ENCODE results near the gene TRANK1. TPM values are rescaled to one million over a fixed set of nuclear protein-coding genes. Genes with fewer than 3 reads are reported as not detected.
A peak's percentile ranks its signal among the peaks of the same experiment; 100 is the strongest.

The TRANK1 gene
- total and polyA plus RNA-seq, 2 of the 4 experiments (the other 2 are of a cell fraction): 7.9 to 12.7 TPM

DNA sequence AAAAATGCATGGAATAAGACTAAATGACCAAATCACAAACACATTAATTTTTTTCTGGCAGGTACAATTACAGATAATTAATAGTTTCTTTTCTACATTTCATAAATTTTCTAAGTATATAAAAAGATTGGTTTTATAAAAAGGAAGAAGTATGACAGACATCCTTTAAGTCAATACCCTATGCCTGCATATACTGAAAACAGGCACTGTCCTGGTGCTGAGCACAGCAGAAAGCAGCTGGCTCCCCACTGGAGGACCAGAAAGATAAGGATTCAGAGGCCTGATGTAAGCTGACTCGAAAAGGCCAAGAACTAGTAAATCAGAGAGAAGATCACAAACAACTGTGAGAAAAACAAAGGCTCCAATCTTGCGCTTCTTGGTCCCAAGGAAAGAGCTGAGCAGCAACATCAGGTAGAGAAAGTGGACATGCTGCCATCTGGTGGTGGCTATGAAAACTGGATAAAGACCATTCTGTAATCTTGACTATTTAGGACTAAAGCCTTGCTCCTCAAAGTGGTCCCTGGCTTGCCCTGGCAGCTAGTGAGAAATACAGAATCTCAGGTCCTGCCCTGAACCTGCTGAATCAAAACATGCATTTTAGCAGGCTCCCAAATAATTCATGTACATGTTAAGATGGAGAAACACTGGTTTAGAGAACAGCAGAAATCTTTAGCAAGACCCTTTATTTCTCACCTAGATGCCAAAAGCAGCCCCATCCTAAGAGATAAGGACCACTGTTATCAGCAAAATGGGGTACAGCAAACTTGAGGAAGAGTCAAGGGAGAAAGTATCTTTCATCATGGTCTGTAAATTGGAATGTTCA is 76.0 kb downstream of the TRANK1 start:
- CTCF ChIA-PET: interaction anchor here (0.7 to 1.4 kb wide), 6 partner anchors 11 to 139 kb away, joined by 3 to 5 read pairs (median 3); no protein-coding TSS in a partner anchor
- in situ Hi-C loops (cut with MboI; ENCODE audit: low sequenced_read_pairs): loop anchor here (5.0 kb wide), 1 partner anchor 142 kb away; no protein-coding TSS in a partner anchor
- TF ChIP-seq RAD21 (IDR thresholded peaks at IDR 0.05; ENCODE audit: low read length): peak; percentile 64
- TF ChIP-seq MAZ (IDR thresholded peaks at IDR 0.05; ENCODE audit: borderline replicate concordance, low read depth, low read length): no peak
- TF ChIP-seq, protein P1, sequence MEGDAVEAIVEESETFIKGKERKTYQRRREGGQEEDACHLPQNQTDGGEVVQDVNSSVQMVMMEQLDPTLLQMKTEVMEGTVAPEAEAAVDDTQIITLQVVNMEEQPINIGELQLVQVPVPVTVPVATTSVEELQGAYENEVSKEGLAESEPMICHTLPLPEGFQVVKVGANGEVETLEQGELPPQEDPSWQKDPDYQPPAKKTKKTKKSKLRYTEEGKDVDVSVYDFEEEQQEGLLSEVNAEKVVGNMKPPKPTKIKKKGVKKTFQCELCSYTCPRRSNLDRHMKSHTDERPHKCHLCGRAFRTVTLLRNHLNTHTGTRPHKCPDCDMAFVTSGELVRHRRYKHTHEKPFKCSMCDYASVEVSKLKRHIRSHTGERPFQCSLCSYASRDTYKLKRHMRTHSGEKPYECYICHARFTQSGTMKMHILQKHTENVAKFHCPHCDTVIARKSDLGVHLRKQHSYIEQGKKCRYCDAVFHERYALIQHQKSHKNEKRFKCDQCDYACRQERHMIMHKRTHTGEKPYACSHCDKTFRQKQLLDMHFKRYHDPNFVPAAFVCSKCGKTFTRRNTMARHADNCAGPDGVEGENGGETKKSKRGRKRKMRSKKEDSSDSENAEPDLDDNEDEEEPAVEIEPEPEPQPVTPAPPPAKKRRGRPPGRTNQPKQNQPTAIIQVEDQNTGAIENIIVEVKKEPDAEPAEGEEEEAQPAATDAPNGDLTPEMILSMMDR (conservative IDR thresholded peaks at IDR 0.05; ENCODE audit: low read depth, low read length): peak; percentile 70
- TF ChIP-seq RFX5 (IDR thresholded peaks at IDR 0.05; ENCODE audit: low read depth, low read length): no peak
- peak; percentile 71 for TF ChIP-seq SMC3 (IDR thresholded peaks at IDR 0.05; ENCODE audit: low read depth, low read length)
- no peak for TF ChIP-seq RCOR1 (IDR thresholded peaks at IDR 0.05; ENCODE audit: insufficient replicate concordance, low read length)
- no peak for TF ChIP-seq FOS (IDR thresholded peaks at IDR 0.05; ENCODE audit: low read depth, low read length)
- no peak for TF ChIP-seq NFE2L2 (IDR thresholded peaks at IDR 0.05; ENCODE audit: low read depth, low read length)
- no peak for TF ChIP-seq MXI1 (IDR thresholded peaks at IDR 0.05; ENCODE audit: borderline replicate concordance, low read depth, low read length)
- no peak for TF ChIP-seq MAFK (IDR thresholded peaks at IDR 0.05; ENCODE audit: low read depth, low read length)
- TF ChIP-seq CHD1 (IDR thresholded peaks at IDR 0.05; ENCODE audit: low read depth, low read length): no peak
- no peak for TF ChIP-seq CEBPB (IDR thresholded peaks at IDR 0.05; ENCODE audit: low read depth, low read length)
- TF ChIP-seq, protein P2, sequence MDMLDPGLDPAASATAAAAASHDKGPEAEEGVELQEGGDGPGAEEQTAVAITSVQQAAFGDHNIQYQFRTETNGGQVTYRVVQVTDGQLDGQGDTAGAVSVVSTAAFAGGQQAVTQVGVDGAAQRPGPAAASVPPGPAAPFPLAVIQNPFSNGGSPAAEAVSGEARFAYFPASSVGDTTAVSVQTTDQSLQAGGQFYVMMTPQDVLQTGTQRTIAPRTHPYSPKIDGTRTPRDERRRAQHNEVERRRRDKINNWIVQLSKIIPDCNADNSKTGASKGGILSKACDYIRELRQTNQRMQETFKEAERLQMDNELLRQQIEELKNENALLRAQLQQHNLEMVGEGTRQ (IDR thresholded peaks at IDR 0.05; ENCODE audit: low read depth, low read length): no peak
- TF ChIP-seq, protein P3, sequence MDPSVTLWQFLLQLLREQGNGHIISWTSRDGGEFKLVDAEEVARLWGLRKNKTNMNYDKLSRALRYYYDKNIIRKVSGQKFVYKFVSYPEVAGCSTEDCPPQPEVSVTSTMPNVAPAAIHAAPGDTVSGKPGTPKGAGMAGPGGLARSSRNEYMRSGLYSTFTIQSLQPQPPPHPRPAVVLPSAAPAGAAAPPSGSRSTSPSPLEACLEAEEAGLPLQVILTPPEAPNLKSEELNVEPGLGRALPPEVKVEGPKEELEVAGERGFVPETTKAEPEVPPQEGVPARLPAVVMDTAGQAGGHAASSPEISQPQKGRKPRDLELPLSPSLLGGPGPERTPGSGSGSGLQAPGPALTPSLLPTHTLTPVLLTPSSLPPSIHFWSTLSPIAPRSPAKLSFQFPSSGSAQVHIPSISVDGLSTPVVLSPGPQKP (IDR thresholded peaks at IDR 0.05; ENCODE audit: borderline replicate concordance, low read depth, low read length): no peak

More for the DNA sequence above, 76.0 kb downstream of the TRANK1 start:
- no peak overlapping the region for H2BK15ac ChIP-seq (ENCODE audit: low read depth, low read length)
- DNase-seq: peak; percentile 63
- no peak overlapping the region for H4K8ac ChIP-seq (ENCODE audit: low read depth in 2 of 2, low read length in 2 of 2)
- no peak overlapping the region for H3K23ac ChIP-seq (ENCODE audit: low read depth, low read length)
- no peak overlapping the region for H2BK20ac ChIP-seq (ENCODE audit: low read depth, low read length)
- H2AK9ac ChIP-seq (replicated peaks; ENCODE audit: low read depth, low read length, poor library complexity): no peak overlapping the region
- dilution Hi-C loops (cut with HindIII; ENCODE audit: low sequenced_read_pairs, unreplicated experiment) (no loop called here), intact Hi-C loops (cut with micrococcal nuclease) (loop anchor here (1.0 to 5.0 kb wide), 5 partner anchors 76 to 902 kb away; no protein-coding TSS in a partner anchor)
- no peaks in the 10 kb centered on the region for H3K27me3 ChIP-seq (ENCODE audit: control insufficient read depth, insufficient read depth, low read length)
- H2AK5ac ChIP-seq (ENCODE audit: low read depth, low read length): no peak overlapping the region
- no peak overlapping the region for H3K4me3 ChIP-seq (ENCODE audit: insufficient read depth, low read depth, low read length)
- no peak overlapping the region for H4K91ac ChIP-seq (ENCODE audit: insufficient read depth, low read depth, low read length)
- no peak overlapping the region for H2BK120ac ChIP-seq (ENCODE audit: low read depth, low read length)
- no peaks in the 10 kb centered on the region for H3K79me1 ChIP-seq (ENCODE audit: low read depth in 1 of 2, low read length in 2 of 2)
- no peak overlapping the region for H3K4ac ChIP-seq (ENCODE audit: low read depth, low read length)
- no peak overlapping the region for H2BK5ac ChIP-seq (ENCODE audit: low read depth, low read length, poor library complexity, severe bottlenecking)
- no peak overlapping the region for H3K56ac ChIP-seq (ENCODE audit: extremely low read depth, insufficient read depth, low read length)
- 0% methylated on average over 1 of the region's 2 CpGs; no CpG with 5 or more reads in 1 of the 2 experiments for WGBS, 2 experiments (ENCODE audit: extremely low coverage in 2 of 2, insufficient read length in 1 of 2)
- POLR2A ChIA-PET (ENCODE audit: unreplicated experiment): no interaction called here
- no peak overlapping the region for H4K5ac ChIP-seq (ENCODE audit: low read depth, low read length)
- H3K4me1 ChIP-seq (ENCODE audit: control insufficient read depth, insufficient read depth, low read length): no peaks in the 10 kb centered on the region
- H2AFZ ChIP-seq (replicated peaks; ENCODE audit: low read length, poor library complexity): no peak overlapping the region
- H3K27ac ChIP-seq (ENCODE audit: insufficient read depth, low read length): no peak overlapping the region
- no peak overlapping the region for H3K18ac ChIP-seq (ENCODE audit: low read depth, low read length)
- no peaks in the 10 kb centered on the region for H4K20me1 ChIP-seq (ENCODE audit: insufficient read depth, low read length)
- H3K9me1 ChIP-seq (ENCODE audit: insufficient read depth, low read length): no peaks in the 10 kb centered on the region
- 0 out of 2 replicates have a peak, but pooled peaks cover 1% of the 10 kb centered on the region for H3K36me3 ChIP-seq (ENCODE audit: control insufficient read depth, insufficient read depth, low read length)
- H3K14ac ChIP-seq (replicated peaks; ENCODE audit: low read depth, low read length): no peak overlapping the region
- BruUV-seq (replicated peaks): no TSS peak
- H3K9ac ChIP-seq (ENCODE audit: low read depth, low read length): no peak overlapping the region
- H3K9me3 ChIP-seq (ENCODE audit: control insufficient read depth, insufficient read depth, low read length): no peaks in the 10 kb centered on the region
- ATAC-seq (ENCODE audit: low read depth): peak; percentile 88
- H3K4me2 ChIP-seq (ENCODE audit: low read depth, low read length): no peak overlapping the region

All from IMR-90 (cell line).